Tibial artery (tissue), 4 donors: ENCODE measurements around the gene MYO7B.
"Not testable (repeated sequence)": the region's sequence is repeated elsewhere in the genome, so short reads cannot be mapped to it uniquely, and the experiment has no call there.

ENCODE experiments used
- DNase-seq, 2 donors: peaks; one replicate each; pipeline ENCODE4 v3.0.0-alpha.2; 2019
- H3K27ac ChIP-seq, 2 donors: fragments of 200-600 bp; sonication (generic) in 1 of 2; 1 replicate in 1 of 2; 2 replicates in 1 of 2; pipeline ENCODE4 v1.5.1; 2018 to 2019; ENCODE audit warnings: mild to moderate bottlenecking in 1 of 2
- H3K27me3 ChIP-seq, 2 donors: fragments of 200-600 bp; sonication (generic) in 1 of 2; one replicate each; pipeline versions ENCODE4 v1.5.1 to v1.6.0; 2016 to 2019
- H3K36me3 ChIP-seq, 3 donors: fragments of 200-600 bp; sonication (generic) in 2 of 3; one replicate each; pipeline ENCODE4 v1.5.1; 2016 to 2019; ENCODE audit warnings: mild to moderate bottlenecking in 2 of 3
- H3K4me1 ChIP-seq, 4 donors: fragments of 200-600 bp; sonication (generic) in 2 of 4; 1 replicate in 3 of 4; 2 replicates in 1 of 4; pipeline ENCODE4 v1.5.1; 2016 to 2019
- H3K4me3 ChIP-seq, 2 donors: fragments of 200-600 bp; sonication (generic) in 1 of 2; 1 replicate in 1 of 2; 2 replicates in 1 of 2; pipeline ENCODE4 v1.5.1; 2018 to 2019; ENCODE audit warnings: mild to moderate bottlenecking in 2 of 2
- H3K9me3 ChIP-seq, 3 donors: fragments of 200-600 bp; sonication (generic) in 1 of 3; one replicate each; pipeline ENCODE4 v1.5.1; 2016 to 2019
- intact Hi-C: fragments of 100-400 bp; cut with DNase I; formaldehyde crosslinking; loops from one replicate; pipeline ENCODE4 v1.15.0; 2023; ENCODE audit warnings: low total_unique reads
- TF ChIP-seq, protein P1 (sequence below), 2 experiments: fragments of 200-600 bp in 1 of 2; fragments of 450-650 bp in 1 of 2; IDR thresholded peaks; one replicate each; pipeline ENCODE4 v1.5.1; 2017 to 2019; ENCODE audit warnings: antibody characterized with exemption in 2 of 2, mild to moderate bottlenecking in 1 of 2, moderate library complexity in 1 of 2

Gene MYO7B

GRCh38 chr2:127536707-127537541, 1.4 kb downstream of the MYO7B start:
- H3K27me3 ChIP-seq: peaks cover 0 to 14% of the 10 kb centered on the region in 2 donors
- no peak overlapping the region for H3K4me3 ChIP-seq
- no peak overlapping the region for H3K27ac ChIP-seq
- no peak for DNase-seq
- H3K4me1 ChIP-seq: peaks cover 0 to 6% (median 3%) of the 10 kb centered on the region in 4 donors
- no peaks in the 10 kb centered on the region for H3K9me3 ChIP-seq
- intact Hi-C loops: no loop called here
- TF ChIP-seq, protein P1, sequence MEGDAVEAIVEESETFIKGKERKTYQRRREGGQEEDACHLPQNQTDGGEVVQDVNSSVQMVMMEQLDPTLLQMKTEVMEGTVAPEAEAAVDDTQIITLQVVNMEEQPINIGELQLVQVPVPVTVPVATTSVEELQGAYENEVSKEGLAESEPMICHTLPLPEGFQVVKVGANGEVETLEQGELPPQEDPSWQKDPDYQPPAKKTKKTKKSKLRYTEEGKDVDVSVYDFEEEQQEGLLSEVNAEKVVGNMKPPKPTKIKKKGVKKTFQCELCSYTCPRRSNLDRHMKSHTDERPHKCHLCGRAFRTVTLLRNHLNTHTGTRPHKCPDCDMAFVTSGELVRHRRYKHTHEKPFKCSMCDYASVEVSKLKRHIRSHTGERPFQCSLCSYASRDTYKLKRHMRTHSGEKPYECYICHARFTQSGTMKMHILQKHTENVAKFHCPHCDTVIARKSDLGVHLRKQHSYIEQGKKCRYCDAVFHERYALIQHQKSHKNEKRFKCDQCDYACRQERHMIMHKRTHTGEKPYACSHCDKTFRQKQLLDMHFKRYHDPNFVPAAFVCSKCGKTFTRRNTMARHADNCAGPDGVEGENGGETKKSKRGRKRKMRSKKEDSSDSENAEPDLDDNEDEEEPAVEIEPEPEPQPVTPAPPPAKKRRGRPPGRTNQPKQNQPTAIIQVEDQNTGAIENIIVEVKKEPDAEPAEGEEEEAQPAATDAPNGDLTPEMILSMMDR (IDR thresholded peaks at IDR 0.05): no peak
- no peaks in the 10 kb centered on the region for H3K36me3 ChIP-seq

GRCh38 chr2:127537644-127538043, 2.2 kb downstream of the MYO7B start:
- intact Hi-C loops: no loop called here
- TF ChIP-seq, protein P1 (IDR thresholded peaks at IDR 0.05): no peak

DNA sequence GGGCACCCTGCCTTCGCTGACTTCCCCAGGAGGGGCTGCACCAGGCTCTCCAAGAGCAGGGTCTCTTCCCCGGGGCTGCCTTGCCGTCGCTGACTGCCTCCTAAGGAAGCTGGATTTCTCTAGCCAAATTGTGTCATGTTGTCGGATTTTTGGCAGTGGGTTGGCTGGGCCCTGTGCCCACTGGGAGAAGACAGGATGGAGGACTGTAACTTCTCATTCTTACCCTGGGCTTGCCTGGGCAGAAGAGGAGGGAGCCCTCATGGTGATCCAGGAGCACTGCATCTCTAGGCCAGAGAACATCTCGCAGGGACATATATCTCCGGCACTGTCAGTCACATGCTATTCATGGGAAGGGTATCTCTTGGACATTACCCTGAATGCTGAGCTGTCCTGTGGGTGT, 6.3 kb downstream of the MYO7B start:
- intact Hi-C loops: no loop called here
- Histone ChIP-seq H3K4me3 (no peak overlapping the region), H3K27ac (no peak overlapping the region), H3K4me1 (peaks cover 0 to 7% (median 3%) of the 10 kb centered on the region in 4 donors), H3K9me3 (no peaks in the 10 kb centered on the region), H3K36me3 (no peaks in the 10 kb centered on the region), H3K27me3 (no peaks in the 10 kb centered on the region)
- TF ChIP-seq, protein P1 (IDR thresholded peaks at IDR 0.05): no peak
- no peak for DNase-seq

More at GRCh38 chr2:127537644-127538043, 2.2 kb downstream of the MYO7B start:
- H3K4me1 ChIP-seq: peaks cover 0 to 7% (median 3%) of the 10 kb centered on the region in 4 donors
- no peaks in the 10 kb centered on the region for H3K36me3 ChIP-seq
- peaks cover 0 to 14% of the 10 kb centered on the region in 2 donors for H3K27me3 ChIP-seq
- DNase-seq: no peak
- no peak overlapping the region for H3K27ac ChIP-seq
- no peaks in the 10 kb centered on the region for H3K9me3 ChIP-seq
- H3K4me3 ChIP-seq: no peak overlapping the region

- H3K36me3 ChIP-seq: no peaks in the 10 kb centered on the region
- H3K4me1 ChIP-seq: peaks cover 0 to 7% (median 3%) of the 10 kb centered on the region in 4 donors
- H3K4me3 ChIP-seq: no peak overlapping the region
- no peak for DNase-seq
- no peaks in the 10 kb centered on the region for H3K9me3 ChIP-seq
- H3K27me3 ChIP-seq: no peaks in the 10 kb centered on the region
- TF ChIP-seq, protein P1 (IDR thresholded peaks at IDR 0.05): no peak
- intact Hi-C loops: no loop called here
- no peak overlapping the region for H3K27ac ChIP-seq
These were observed 6.7 kb downstream of the MYO7B start for GRCh38 chr2:127542231-127542630.

DNA sequence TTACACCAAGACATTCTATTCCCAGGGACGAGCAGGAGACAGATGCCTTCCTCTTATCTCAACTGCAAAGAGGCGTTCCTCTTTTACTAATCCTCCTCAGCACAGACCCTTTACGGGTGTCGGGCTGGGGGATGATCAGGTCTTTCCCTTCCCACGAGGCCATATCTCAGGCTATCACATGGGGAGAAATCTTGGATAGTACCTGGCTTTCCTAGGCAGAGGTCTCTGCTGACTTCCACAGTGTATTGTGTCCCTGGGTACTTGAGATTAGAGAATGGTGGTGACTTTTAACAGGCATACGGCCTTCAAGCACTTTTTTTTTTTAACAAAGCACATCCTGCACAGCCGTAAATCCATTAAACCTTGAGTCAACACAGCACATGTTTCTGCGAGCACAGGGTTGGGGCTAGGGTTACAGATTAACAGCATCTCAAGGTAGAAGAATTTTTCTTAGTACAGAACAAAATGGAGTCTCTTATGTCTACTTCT, 7.6 kb downstream of the MYO7B start:
- intact Hi-C loops, H3K9me3 ChIP-seq, H3K27ac ChIP-seq: not testable (repeated sequence)

DNA sequence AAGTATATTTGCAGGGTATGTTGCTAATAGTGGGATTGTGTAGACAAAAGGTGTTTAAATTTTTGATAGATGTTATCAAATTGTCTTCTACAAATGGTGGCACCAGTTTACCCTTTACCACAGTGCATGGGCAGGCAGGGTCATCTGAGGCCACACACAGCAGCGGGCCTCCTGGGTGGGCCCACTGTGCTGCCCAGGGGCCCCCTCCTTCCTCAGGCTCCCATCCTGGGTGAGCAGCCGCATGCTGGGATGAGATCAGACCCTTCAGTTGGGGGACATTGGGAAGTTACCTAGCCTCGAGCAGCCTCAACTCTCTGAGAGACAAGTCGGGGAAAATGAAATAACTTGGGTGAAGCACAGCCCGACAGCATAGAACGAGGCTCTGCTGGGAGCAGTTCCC, 9.7 kb downstream of the MYO7B start:
- no peak overlapping the region for H3K4me3 ChIP-seq
- DNase-seq: no peak
- H3K36me3 ChIP-seq: no peaks in the 10 kb centered on the region

More for the DNA sequence above, 7.6 kb downstream of the MYO7B start:
- not testable (repeated sequence) for H3K4me3 ChIP-seq, H3K36me3 ChIP-seq, DNase-seq, H3K27me3 ChIP-seq, H3K4me1 ChIP-seq

More for the DNA sequence above, 9.7 kb downstream of the MYO7B start:
- H3K27me3 ChIP-seq: no peaks in the 10 kb centered on the region
- intact Hi-C loops: no loop called here
- H3K4me1 ChIP-seq: peaks cover 0 to 7% (median 3%) of the 10 kb centered on the region in 4 donors
- H3K9me3 ChIP-seq: no peaks in the 10 kb centered on the region
- TF ChIP-seq, protein P1 (IDR thresholded peaks at IDR 0.05): no peak
- H3K27ac ChIP-seq: no peak overlapping the region
